ENCODE measurements around the gene DAPK1.

Gene DAPK1

GRCh38 chr9:87516926-87517290 is 19.2 kb downstream of the DAPK1 start:
- no peak for DNase-seq

GRCh38 chr9:87517732-87518131 is 20.1 kb downstream of the DAPK1 start:
- DNase-seq: no peak

- no peak for DNase-seq
Observed at GRCh38 chr9:87518702-87519335, 21.2 kb downstream of the DAPK1 start.

GRCh38 chr9:87519461-87519860 is 21.8 kb downstream of the DAPK1 start:
- no peak for DNase-seq

- DNase-seq: no peak
Observed at GRCh38 chr9:87520172-87520683, 22.6 kb downstream of the DAPK1 start.

GRCh38 chr9:87521834-87522233 is 24.2 kb downstream of the DAPK1 start:
- DNase-seq: no peak

GRCh38 chr9:87524061-87524460 is 26.4 kb downstream of the DAPK1 start:
- DNase-seq: no peak

- no peak for DNase-seq
Observed at GRCh38 chr9:87525546-87526303, 28.1 kb downstream of the DAPK1 start.

- no peak for DNase-seq
Observed at GRCh38 chr9:87527211-87527916, 29.7 kb downstream of the DAPK1 start.

- DNase-seq: no peak
Observed at GRCh38 chr9:87528969-87529368, 31.3 kb downstream of the DAPK1 start.

- DNase-seq: no peak
Observed at GRCh38 chr9:87529671-87530070, 32.0 kb downstream of the DAPK1 start.

GRCh38 chr9:87530716-87531115 is 33.0 kb downstream of the DAPK1 start:
- DNase-seq: no peak

- no peak for DNase-seq
Observed at GRCh38 chr9:87531370-87532295, 34.0 kb downstream of the DAPK1 start.

- DNase-seq: no peak
Observed at GRCh38 chr9:87533271-87533670, 35.6 kb downstream of the DAPK1 start.

GRCh38 chr9:87534036-87534435 is 36.4 kb downstream of the DAPK1 start:
- DNase-seq: no peak

- no peak for DNase-seq
Observed at GRCh38 chr9:87534957-87535356, 37.3 kb downstream of the DAPK1 start.

GRCh38 chr9:87535817-87536539 is 38.3 kb downstream of the DAPK1 start:
- DNase-seq: no peak

GRCh38 chr9:87537625-87538024 is 40.0 kb downstream of the DAPK1 start:
- no peak for DNase-seq

- DNase-seq: no peak
Observed at GRCh38 chr9:87540444-87541105, 42.9 kb downstream of the DAPK1 start.

- no peak for DNase-seq
Observed at GRCh38 chr9:87541663-87542062, 44.0 kb downstream of the DAPK1 start.
